ENCODE data around the gene BTBD8. TPM values are rescaled to one million over a fixed set of nuclear protein-coding genes. Genes with fewer than 3 reads are reported as not detected.

BTBD8 gene
- total and polyA plus RNA-seq, 9 of the 15 experiments (the other 6 are each of a cell fraction or from before 2014, with no cell fraction given): 0.46 to 2.3 (median 1.2) TPM

DNA sequence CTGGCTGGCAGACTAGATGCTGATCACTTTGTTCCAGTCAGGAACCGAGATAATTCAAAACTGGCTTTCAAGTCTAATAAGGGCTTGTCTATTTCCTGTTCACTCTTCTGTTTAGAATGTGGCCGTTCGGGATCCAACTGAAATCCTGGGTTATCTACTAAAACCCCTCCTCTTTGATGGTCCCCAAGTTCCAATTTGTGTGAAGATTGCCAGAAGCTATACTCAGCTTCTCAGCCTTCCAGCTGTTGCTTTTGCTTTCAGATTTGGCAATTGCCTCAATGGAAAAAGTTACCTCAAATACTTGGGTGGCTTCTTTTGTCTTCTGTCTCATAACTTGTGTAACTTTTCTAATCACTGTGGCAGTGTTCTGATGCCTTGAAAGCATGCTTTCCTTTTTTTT lies 43.7 kb downstream of the BTBD8 start:
- no peak for FAIRE-seq
- DNase-seq (ENCODE audit: extremely low read depth in 1 of 4, low spot score in 3 of 4): no peak
- 6% methylated on average over 3 of the region's 3 CpGs for WGBS (ENCODE audit: insufficient coverage, low coverage, missing lambda C conversion rate)

More for the DNA sequence above, 43.7 kb downstream of the BTBD8 start:
- Histone ChIP-seq H3K4me3 (no peak overlapping the region), H3K36me3 (ENCODE audit: control insufficient read depth, insufficient read depth, low read length) (no peaks in the 10 kb centered on the region), H4K20me1 (replicated peaks; ENCODE audit: control insufficient read depth, insufficient read depth, low read length) (no peaks in the 10 kb centered on the region), H3K4me2 (ENCODE audit: insufficient read depth, low read length) (no peak overlapping the region), H3K27me3 (ENCODE audit: control insufficient read depth in 2 of 2, insufficient read depth in 2 of 2, low read length in 2 of 2) (no peaks in the 10 kb centered on the region), H2AFZ (ENCODE audit: low read depth, low read length) (no peak overlapping the region), H3K27ac (ENCODE audit: extremely low read depth, low read depth, low read length) (no peak overlapping the region), H3K9ac (ENCODE audit: insufficient read depth in 1 of 2, low read depth in 2 of 2, low read length in 2 of 2) (no peak overlapping the region), H3K4me1 (replicated peaks in 1 of 2; ENCODE audit: control insufficient read depth in 2 of 2, insufficient read depth in 2 of 2, low read length in 2 of 2) (no peaks in the 10 kb centered on the region; a peak in 1 of 5 replicates), H3K79me2 (ENCODE audit: control insufficient read depth, insufficient read depth, low read length) (no peaks in the 10 kb centered on the region), H3K9me3 (replicated peaks; ENCODE audit: control insufficient read depth, insufficient read depth, low read depth, low read length) (no peaks in the 10 kb centered on the region), H3K9me1 (ENCODE audit: control insufficient read depth, insufficient read depth, low read length) (no peaks in the 10 kb centered on the region)
- ATAC-seq: no peak
- POLR2A ChIA-PET: no interaction called here
- CTCF ChIA-PET (ENCODE audit: low intra/inter-chr PET ratio): interaction anchor here (0.6 kb wide), 1 partner anchor 772 kb away, joined by 3 read pairs; no protein-coding TSS in a partner anchor
- in situ Hi-C loops (cut with MboI) (no loop called here), intact Hi-C loops (cut with micrococcal nuclease) (no loop called here)
- no TSS peak for BruUV-seq (replicated peaks)
- no peak for TF ChIP-seq ZNF57 (CRISPR knock-in tag; IDR thresholded peaks at IDR 0.05)
- TF ChIP-seq NFATC3 (IDR thresholded peaks at IDR 0.05): no peak
- no peak for TF ChIP-seq ZC3H4 (CRISPR knock-in tag; IDR thresholded peaks at IDR 0.05; ENCODE audit: borderline replicate concordance)
- no peak for TF ChIP-seq ZKSCAN3 (CRISPR knock-in tag; IDR thresholded peaks at IDR 0.05)
- no peak for TF ChIP-seq FIP1L1 (IDR thresholded peaks at IDR 0.05; ENCODE audit: low read depth, low read length, poor library complexity, severe bottlenecking)
- no peak for TF ChIP-seq SNAPC5 (CRISPR knock-in tag; IDR thresholded peaks at IDR 0.05)
- no peak for TF ChIP-seq CBX5 (IDR thresholded peaks at IDR 0.05; ENCODE audit: borderline replicate concordance, low read depth)
- TF ChIP-seq ZFX (CRISPR knock-in tag; IDR thresholded peaks at IDR 0.05): no peak
- TF ChIP-seq, protein P1, sequence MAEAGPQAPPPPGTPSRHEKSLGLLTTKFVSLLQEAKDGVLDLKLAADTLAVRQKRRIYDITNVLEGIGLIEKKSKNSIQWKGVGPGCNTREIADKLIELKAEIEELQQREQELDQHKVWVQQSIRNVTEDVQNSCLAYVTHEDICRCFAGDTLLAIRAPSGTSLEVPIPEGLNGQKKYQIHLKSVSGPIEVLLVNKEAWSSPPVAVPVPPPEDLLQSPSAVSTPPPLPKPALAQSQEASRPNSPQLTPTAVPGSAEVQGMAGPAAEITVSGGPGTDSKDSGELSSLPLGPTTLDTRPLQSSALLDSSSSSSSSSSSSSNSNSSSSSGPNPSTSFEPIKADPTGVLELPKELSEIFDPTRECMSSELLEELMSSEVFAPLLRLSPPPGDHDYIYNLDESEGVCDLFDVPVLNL (CRISPR knock-in tag; IDR thresholded peaks at IDR 0.05; ENCODE audit: low read depth): no peak

All from K562 (cell line).